ENCODE data around the gene FAM83E.

- no peak for TF ChIP-seq CTCF (IDR thresholded peaks at IDR 0.05; ENCODE audit: insufficient read depth, low read length, poor library complexity, severe bottlenecking)
- TF ChIP-seq EZH2phosphoT487 (conservative IDR thresholded peaks at IDR 0.05; ENCODE audit: low read length): no peak
These were observed 5.1 kb upstream of the FAM83E start for GRCh38 chr19:48619692-48620585.
